Epidermal melanocyte (primary cell): Measurements from ENCODE around the gene MID2.
"Not testable (repeated sequence)": the region's sequence is repeated elsewhere in the genome, so short reads cannot be mapped to it uniquely, and the experiment has no call there.

Experiments
- DNase-seq: peaks from one replicate; pipeline ENCODE4 v3.0.0; 2011; ENCODE audit warnings: low spot score; ENCODE audit not compliant: insufficient read length

Gene MID2

DNA sequence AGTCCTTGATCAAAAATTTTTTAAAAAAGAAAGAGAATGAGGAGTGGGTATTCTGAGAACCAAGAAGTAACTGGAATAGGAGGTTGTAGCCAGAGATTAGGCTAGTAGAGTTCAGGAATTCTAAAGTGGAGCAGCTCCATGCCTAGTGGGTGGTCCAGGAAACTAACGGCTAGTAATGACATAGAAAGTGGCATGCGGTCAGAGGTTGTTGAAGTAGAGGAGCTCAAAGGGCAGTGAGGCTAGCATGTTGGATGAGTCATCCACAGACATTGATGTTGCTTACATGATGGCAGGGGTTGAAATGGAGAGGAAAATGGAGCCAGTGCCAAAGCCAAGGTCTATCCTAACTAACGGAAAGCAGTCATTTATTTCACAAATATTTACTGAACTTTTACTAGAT, 114.4 kb downstream of the MID2 start:
- DNase-seq, result no peak

DNA sequence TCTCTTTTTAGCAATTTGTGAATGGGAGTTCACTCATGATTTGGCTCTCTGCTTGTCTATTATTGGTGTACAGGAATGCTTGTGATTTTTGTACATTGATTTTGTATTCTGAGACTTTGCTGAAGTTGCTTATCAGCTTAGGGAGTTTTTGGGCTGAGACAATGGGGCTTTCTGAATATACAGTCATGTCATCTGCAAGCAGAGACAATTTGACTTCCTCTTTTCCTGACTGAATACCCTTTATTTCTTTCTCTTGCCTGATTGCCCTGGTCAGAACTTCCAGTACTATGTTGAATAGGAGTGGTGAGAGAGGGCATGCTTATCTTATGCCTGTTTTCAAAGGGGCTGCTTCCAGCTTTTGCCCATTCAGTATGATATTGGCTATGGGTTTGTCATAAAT, 129.7 kb downstream of the MID2 start:
- not testable (repeated sequence) for DNase-seq

DNA sequence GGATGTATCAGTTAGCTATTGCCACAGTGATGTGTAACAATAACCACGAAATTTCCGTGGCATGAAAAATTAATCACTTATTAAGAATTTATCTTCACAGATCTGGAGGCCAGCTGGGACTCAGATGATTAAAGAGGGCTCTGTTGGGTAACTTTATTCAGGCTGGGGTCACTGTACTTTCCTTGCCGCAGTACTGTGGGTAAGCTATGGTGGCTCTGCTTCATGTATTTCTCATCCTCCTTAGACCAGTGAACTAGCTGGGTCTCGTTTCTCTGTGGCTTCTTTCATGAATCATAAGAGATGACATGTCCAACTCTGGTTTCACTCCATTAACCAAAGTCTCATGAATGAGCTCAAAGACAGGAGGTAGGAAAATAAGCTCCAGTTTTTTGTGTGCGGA, 143.0 kb downstream of the MID2 start:
- no peak for DNase-seq

- DNase-seq, result no peak
Measured at GRCh38 chrX:107970073-107970472, 144.4 kb downstream of the MID2 start.

DNA sequence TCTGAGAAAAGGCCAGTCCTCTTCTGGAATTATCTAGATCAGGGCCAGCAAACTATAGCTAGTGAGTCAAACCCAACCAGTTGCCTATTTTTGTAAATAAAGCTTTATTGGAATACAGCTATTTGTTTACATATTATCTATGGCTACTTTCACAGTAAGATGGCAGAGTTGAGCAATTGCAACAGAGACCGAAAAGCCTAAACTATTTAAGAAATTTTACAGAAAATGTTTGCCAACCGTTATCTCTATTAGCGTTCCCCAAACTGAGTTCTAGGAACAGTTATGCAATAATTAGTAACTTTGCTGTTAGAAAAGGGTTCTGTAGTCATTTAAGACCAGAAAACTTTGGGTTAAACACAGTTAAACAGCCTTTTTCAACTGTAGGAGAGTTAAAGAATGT, 146.0 kb downstream of the MID2 start:
- DNase-seq, result no peak
